Endothelial cell (in vitro differentiated cells): ENCODE measurements around the gene HSF2BP. TPM values are rescaled to one million over a fixed set of nuclear protein-coding genes. Genes with fewer than 3 reads are reported as not detected.
"Not testable (repeated sequence)": the region's sequence is repeated elsewhere in the genome, so short reads cannot be mapped to it uniquely, and the experiment has no call there.

ENCODE experiments used
- DNase-seq: peaks from one replicate; pipeline ENCODE4 v3.0.0; 2021; ENCODE audit warnings: low spot score
- H3K27ac Mint-ChIP-seq: one replicate; pipeline ENCODE4 v1.8.0; 2021; ENCODE audit warnings: mixed read lengths, inconsistent platforms; ENCODE audit not compliant: unreplicated experiment
- H3K27me3 Mint-ChIP-seq: one replicate; pipeline ENCODE4 v1.8.0; 2021; ENCODE audit warnings: mild to moderate bottlenecking, moderate library complexity, mixed read lengths, inconsistent platforms; ENCODE audit not compliant: unreplicated experiment
- H3K36me3 Mint-ChIP-seq: one replicate; pipeline ENCODE4 v1.8.0; 2021; ENCODE audit warnings: mild to moderate bottlenecking, low read depth, mixed read lengths, inconsistent platforms; ENCODE audit not compliant: unreplicated experiment
- H3K4me1 Mint-ChIP-seq: one replicate; pipeline ENCODE4 v1.8.0; 2021; ENCODE audit warnings: mild to moderate bottlenecking, mixed read lengths, inconsistent platforms; ENCODE audit not compliant: unreplicated experiment
- H3K4me3 Mint-ChIP-seq: one replicate; pipeline ENCODE4 v1.8.0; 2021; ENCODE audit warnings: mild to moderate bottlenecking, mixed read lengths, inconsistent platforms; ENCODE audit not compliant: unreplicated experiment
- H3K9me3 Mint-ChIP-seq: one replicate; pipeline ENCODE4 v1.8.0; 2021; ENCODE audit warnings: mixed read lengths, inconsistent platforms; ENCODE audit not compliant: unreplicated experiment
- CTCF ChIP-seq: fragments of 200-600 bp; sonication (generic); IDR thresholded peaks from one replicate; pipeline ENCODE4 v1.5.0; 2021; ENCODE audit warnings: antibody characterized with exemption; ENCODE audit not compliant: unreplicated experiment
- total RNA-seq: library from RNA; stranded (reverse); fragmentation: NEBNext Ultra II Directional; extraction: Animal tissue kit (Norgen Biotek cat#: 25700); gene quantifications from one replicate; pipeline ENCODE4 v1.2.1, GENCODE V29; 2021; ENCODE audit not compliant: unreplicated experiment

The HSF2BP gene
- total RNA-seq, 1 donor from 2014 or later, result 2.3 TPM

DNA sequence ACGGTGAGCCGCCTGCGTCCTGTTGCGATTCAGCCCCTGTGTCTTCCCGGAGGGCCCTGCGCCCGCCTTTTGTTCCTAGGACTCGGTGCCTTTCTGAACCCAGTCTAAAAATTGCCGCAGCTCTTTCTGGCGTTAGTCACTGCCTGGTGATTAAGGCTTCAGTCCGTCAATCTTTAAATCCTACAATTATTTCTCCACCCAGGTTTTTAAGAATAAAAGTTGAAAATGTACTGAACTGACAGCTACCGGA is 43.4 kb upstream of the HSF2BP start:
- Mint-ChIP-seq H3K9me3 (no peaks in the 10 kb centered on the region), H3K4me3 (no peak overlapping the region), H3K4me1 (peaks cover 8% of the 10 kb centered on the region), H3K36me3 (no peaks in the 10 kb centered on the region), H3K27ac (no peak overlapping the region), H3K27me3 (peaks cover 3% of the 10 kb centered on the region)
- DNase-seq, result no peak
- TF ChIP-seq CTCF, result no peak

GRCh38 chr21:43701936-43702784 is 42.9 kb upstream of the HSF2BP start:
- Mint-ChIP-seq H3K4me3 (no peak overlapping the region), H3K27ac (no peak overlapping the region), H3K27me3 (peaks cover 3% of the 10 kb centered on the region), H3K9me3 (no peaks in the 10 kb centered on the region), H3K36me3 (no peaks in the 10 kb centered on the region), H3K4me1 (peaks cover 8% of the 10 kb centered on the region)
- no peak for TF ChIP-seq CTCF
- DNase-seq, result no peak

DNA sequence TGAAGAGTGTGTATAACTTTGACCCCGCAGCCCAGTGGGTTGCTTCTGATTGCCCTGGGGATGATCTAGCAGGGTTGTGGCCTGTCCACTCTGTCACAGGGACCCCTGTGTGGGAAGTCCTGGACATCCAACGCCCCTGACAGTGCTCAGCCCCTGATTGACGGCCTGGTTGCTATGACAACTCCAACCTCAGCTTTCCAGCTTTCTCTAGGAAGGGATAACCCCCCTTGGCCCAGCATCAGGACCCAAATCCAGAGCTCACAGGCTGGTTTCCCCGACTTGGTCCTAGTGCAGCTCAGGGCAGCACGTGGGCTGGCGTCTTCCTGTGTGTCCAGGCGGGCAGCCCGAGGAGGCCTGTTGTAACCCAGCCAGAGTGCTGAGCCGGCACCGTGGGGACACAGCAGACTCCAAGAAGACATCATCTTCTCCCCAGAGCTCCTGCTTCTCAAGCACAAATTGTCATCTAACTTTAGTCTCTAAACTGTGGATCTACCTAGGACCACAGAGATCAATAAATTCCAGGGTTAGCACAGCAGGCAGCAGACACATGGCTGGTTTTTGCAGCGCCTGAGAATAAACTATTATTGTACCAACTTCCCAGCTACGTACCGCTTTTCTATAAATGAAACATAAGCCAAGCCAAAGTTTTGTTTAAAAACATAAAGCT is 40.8 kb upstream of the HSF2BP start:
- DNase-seq, result no peak
- no peak overlapping the region for H3K27ac Mint-ChIP-seq
- no peaks in the 10 kb centered on the region for H3K9me3 Mint-ChIP-seq
- no peak for TF ChIP-seq CTCF
- no peak overlapping the region for H3K4me3 Mint-ChIP-seq
- peaks cover 3% of the 10 kb centered on the region for H3K27me3 Mint-ChIP-seq
- peaks cover 7% of the 10 kb centered on the region for H3K36me3 Mint-ChIP-seq
- H3K4me1 Mint-ChIP-seq, result peaks cover 8% of the 10 kb centered on the region

DNA sequence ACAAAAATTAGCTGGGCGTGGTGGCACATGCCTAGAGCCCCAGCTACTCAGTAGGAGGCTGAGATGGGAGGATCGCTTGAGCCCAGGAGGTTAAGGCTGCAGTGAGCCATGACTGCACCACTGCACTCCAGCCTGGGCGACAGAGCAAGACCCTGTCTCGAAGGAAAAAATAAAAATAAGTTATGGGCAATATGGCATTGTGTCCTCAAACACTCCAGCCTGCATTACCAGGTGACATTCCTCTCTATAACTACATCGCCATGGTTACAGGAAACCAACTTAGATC is 40.1 kb upstream of the HSF2BP start:
- H3K9me3 Mint-ChIP-seq, DNase-seq, H3K36me3 Mint-ChIP-seq, H3K4me3 Mint-ChIP-seq, H3K27me3 Mint-ChIP-seq, H3K4me1 Mint-ChIP-seq, H3K27ac Mint-ChIP-seq: not testable (repeated sequence)

GRCh38 chr21:43697758-43698643 is 38.7 kb upstream of the HSF2BP start:
- Mint-ChIP-seq H3K27ac (no peak overlapping the region), H3K27me3 (peaks cover 3% of the 10 kb centered on the region), H3K4me1 (peaks cover 4% of the 10 kb centered on the region), H3K36me3 (peaks cover 18% of the 10 kb centered on the region), H3K4me3 (no peak overlapping the region), H3K9me3 (no peaks in the 10 kb centered on the region)
- no peak for DNase-seq
- no peak for TF ChIP-seq CTCF
